ENCODE measurements around the gene RPS19. TPM values are rescaled to one million over a fixed set of nuclear protein-coding genes. Genes with fewer than 3 reads are reported as not detected.
"Not testable (repeated sequence)": the region's sequence is repeated elsewhere in the genome, so short reads cannot be mapped to it uniquely, and the experiment has no call there.

RPS19 gene
- total RNA-seq, 1 donor from 2014 or later, result 1,124 TPM

DNA sequence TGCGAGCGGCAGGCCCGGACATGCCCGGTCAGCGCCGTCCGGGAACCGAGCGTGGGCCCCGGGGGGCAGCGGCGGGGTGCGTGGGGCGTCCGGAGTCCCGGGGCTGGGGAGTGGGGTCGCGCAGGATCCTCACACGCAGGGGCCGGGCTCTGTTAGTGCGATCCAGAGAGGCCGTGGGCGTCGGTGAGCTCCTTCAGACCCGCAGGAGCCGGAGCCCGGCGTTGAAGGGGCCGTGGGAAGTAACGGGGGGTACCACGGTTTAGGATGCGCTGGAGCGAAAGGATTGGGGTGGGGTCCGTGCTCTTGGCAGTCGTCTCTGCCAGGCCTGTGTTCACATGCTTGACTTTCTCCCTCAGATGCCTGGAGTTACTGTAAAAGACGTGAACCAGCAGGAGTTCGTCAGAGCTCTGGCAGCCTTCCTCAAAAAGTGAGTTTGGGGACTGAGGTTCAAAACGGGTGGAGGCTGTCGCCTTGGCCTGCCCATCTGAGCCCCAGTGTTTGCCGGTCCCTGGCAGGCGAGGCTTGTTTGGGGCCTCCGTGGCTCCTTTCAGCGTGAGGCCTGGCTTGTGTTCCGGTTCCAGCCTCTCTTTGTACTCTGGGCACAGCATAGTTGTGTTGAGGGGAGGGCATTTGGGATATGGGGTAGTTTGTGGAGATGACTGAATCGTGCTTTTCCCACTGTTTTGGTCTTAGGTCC is 512 bp downstream of the RPS19 start:
- peak; percentile 20 for DNase-seq (ENCODE audit: low spot score)

DNA sequence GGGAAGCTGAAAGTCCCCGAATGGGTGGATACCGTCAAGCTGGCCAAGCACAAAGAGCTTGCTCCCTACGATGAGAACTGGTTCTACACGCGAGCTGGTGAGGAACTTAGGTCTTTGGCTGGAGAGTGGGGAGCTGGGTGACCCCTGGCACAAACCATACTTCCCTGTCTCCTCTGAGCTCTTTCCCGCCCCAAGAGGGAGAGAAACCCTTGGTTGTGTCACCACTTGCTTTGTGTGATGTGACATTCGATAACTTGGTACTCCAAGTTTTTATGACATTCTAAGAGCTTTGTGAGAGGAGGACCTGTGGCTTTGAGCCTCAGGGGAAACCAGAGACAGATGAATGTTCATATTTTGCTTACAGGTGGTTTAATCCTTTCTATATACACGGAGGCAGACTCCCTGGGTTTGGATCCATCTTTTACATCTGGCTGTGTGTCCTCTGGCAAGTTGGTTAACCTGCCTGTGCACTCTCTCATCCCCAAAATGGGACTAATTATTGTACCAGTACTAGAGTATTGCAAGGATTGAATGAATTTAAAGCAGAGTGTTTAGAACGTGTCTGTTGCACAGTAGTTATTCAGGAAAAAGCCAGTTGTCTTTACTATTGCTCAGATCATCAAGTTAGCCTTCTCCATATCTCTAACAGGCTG is 1.2 kb downstream of the RPS19 start:
- no peak for DNase-seq (ENCODE audit: low spot score)

DNA sequence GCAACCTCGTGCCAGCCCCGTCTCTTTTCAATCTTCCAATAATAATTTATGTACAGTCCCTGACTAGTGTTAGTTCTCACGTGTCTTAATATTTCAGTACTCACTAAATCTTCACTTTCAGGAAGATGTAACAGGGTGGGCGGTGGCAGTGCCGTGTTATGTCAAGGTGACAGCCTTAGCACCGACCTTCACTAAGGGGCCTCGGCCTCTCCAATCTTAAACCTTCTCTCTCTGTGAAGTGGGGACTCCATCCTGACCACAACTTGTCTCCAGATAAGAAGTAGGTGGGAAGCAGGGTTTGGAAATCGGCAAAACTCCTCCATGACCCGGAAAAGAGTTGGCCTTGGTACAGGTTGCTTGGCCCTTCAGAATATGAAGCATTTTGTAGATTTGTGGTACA is 1.8 kb downstream of the RPS19 start:
- no peak for DNase-seq (ENCODE audit: low spot score)

DNA sequence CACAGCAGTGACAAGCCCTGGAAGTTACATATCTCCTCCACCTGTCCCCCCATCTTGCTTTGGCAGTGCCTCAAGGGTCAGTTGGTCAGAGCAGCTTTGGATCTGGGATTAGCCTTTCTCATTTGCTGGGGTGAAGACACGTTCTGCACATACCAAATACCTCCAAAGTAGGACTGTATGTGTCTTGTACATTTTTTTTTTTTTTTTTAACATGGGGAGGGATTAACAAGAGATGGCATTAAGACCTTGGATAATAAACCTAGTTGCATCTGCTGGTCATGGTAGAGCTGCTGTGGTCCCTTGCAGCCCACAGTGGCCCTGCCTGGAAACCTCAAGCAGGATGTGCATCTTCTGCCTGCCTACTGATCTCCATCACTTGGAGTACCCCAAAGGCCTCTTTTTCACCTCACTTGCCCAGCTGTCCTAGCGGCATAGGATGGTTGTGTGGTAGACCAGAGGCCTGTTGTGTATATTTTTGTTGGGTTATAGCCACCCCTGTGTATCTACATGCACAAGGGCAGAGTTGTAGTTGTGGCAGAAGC is 2.5 kb downstream of the RPS19 start:
- no peak for DNase-seq (ENCODE audit: low spot score)

DNA sequence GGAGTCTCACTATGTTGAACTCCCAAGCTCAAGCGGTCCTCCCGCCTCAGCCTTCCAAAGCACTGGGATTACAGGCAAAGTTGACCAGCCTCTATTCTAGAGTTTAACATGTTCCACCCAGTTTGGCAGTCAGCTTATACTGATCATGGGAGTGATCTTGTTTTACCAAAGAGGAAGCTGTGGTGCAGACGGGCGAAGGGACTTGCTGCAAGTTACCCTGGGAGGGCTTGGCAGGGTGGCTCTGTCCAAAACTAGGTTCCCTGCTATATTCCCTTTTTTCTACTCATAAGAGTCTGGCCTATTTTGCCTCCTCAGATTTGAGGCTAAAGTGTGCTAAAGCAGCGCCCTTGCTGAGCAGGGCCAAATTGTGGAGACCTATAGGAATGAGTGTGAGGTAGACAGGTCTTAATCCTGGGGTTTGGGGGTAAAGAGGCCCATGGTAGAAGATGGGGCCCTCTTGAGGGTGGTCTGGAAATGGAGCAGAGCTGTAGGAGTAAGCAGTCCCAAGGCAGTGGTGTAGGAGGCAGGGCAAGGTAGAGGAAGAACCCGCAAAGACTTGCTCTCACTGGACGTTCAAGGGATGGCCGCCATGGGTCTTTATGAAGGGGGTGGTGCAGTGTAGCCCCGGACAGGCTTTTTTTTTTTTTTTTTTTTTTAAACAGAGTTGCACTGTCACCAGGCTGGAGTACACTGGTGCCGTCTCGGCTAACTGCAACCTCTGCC is 3.3 kb downstream of the RPS19 start:
- DNase-seq (ENCODE audit: low spot score), result no peak

DNA sequence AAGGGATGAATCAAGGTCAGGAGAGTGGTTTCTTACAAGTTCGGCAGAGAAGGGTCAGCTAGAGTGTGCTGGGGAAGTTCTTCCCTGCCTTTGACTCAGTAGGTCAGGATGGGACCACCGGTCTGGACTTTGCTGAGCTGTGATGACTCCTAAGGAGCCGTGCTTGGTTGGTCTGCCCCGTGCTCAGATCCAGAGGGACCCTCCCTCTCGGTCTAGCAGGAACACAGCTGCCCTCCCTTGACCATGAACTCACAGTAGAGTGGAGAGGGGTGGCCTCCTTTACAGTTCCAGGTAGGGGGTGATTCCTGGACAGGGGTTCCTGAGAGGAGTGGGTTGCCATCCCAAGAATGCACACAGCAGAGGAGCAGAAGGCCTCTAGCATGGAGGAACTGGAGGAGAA is 4.3 kb downstream of the RPS19 start:
- no peak for DNase-seq (ENCODE audit: low spot score)

DNA sequence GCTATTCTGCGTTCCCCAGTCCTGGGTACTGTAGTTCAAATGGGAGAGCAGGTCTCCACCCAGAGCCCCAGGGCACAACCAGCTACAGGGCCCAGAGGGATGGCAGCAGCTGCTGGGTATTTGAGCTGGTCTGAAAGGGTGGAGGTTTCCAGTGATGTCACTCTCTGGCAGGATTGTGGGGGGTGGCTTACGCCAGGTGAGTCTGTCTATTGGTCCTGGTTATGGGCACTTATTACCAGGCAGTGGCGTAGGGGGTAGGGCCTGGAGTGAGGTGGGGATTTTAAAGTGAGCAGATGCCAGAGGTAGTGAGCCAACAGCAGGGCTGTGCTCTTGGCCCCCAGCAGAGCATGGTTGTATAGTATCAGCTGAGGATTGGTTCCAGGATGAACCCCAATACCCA is 6.2 kb downstream of the RPS19 start:
- DNase-seq (ENCODE audit: low spot score), result no peak

DNA sequence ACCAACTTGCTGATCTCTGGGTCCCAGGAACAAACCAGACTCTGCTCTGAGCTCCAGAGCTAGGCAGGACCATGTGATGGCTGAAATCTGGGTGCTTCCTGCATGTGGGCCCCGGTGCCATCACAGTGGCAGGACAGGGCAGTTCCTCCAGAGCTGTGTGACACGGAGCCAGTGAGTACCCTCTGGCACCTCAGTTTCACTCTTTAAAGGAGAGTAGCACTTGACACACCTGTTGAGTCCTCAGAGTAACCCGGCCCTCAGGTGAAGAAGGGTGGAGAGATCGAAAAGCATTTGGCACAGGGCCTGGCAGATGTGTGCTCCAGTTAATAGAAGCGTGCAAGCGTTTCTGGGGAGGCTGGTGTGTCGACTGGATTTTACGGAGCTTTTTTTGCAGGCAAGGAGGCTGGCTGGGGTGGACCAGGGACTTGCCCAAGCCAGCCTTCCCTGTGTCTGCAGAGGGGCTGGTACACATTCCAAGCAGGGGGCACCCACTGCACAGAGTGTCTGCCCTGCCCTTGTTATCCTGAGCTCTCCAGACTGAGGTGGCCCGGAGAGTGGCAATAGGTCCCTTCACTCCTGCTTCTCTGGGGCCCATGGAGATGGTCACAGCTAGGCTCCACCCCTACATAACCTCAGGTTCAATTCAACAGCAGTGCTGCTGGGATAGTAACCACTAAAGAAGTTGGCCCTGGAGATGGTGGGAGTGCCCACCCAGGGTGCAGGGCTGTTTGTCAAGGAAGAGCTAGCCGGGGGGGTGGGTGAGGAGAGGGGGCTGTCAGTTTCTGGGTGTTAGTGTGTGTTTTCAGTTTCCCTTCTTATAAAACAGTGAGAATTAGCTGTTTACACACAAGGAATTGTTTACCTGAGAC is 8.3 kb downstream of the RPS19 start:
- no peak for DNase-seq (ENCODE audit: low spot score)

DNA sequence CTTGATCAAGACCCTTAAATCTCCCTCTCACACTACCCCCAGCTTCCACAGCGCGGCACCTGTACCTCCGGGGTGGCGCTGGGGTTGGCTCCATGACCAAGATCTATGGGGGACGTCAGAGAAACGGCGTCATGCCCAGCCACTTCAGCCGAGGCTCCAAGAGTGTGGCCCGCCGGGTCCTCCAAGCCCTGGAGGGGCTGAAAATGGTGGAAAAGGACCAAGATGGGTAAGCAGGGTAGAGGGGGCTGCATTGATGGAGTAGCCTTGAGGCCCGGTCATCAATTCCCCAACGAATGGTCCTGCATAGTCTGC is 8.9 kb downstream of the RPS19 start:
- DNase-seq (ENCODE audit: low spot score), result no peak

DNA sequence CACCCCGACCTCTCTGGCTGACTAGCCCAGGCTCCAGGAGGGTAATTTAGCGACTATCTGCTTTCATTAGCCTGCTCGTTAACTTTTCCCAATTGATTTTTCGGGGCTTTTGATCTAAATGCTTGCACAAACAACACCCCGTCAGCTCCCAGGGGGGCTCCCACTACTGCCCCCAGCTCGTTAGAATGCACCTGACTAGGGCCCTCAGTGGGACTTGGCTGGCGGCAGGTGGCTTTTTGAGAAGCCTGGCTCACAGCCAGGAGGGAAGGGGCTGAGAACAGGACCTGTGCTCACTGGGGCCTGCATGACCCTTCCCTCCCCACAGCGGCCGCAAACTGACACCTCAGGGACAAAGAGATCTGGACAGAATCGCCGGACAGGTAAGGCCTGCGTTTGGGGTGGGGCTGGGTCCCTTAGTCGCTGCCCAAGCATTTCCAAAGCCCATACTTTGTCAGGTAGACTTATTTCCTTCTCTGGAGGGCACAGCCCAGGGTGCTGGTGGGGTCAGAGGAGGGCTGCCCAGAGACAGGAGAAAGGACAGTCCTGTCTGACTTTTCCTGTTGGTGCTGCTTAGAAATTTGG is 9.4 kb downstream of the RPS19 start:
- DNase-seq (ENCODE audit: low spot score), result no peak

DNA sequence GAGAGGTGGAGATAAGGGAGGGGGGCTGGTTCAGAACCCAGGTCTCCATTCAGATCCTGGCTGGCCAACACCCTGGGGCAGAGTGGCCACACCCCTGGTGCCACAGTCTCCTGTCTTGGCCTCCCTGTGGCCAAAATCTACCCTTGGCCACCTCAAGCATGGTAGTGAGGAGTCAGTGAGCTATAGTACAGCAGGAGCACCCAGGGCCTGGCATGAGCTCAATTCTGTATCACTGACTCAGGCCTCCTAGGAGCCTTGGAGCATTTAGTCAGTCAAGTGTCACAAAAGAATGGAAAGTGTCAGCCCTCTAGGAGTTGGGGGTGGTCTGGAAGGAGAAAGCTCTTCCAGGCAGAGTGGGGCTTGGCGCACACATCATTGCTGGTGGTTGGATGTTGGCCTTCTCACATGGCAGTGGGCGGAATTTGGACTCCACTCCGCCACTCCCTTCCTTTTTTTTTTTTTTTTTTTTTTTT is 10.4 kb downstream of the RPS19 start:
- no peak for DNase-seq (ENCODE audit: low spot score)

DNA sequence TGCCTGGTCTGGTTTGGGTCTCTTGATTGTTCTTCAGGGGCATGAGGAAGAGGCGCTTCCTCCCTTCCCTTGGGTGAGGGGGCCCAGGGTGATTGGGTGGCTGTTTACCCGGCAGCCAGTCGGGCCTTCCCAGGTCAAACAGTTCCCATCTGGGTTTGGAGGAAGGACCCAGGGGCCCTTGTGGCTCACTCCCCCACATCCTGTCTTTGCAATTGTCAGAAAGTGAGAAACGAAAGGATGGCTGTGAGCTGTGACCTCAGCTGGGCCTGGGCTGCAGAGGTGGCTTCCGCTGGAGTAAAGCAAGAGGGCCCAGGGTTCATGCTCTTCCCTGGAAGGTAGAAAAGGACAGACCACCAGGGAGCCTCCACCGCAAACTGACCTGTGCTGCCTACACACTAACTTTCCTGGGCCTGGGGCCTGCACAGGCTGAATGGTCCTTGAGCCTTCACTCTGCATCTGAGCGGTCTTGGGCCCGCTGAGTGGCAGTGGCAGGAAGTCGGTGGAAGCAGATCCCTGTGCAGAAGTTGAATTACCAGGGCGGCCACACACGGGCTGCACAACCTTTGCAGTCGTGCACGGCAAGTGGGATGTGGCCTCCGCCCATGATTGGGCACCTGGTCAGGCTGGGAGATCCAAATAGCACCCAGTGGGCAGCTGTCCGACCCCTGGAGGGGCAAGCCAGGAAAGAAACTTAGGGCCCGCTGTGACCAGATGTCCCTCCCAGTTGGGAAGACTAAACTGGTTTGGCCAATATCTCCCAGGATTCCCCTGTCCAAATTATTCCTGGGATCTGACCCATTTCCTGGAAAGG is 11.7 kb downstream of the RPS19 start:
- DNase-seq (ENCODE audit: low spot score), result no peak

DNA sequence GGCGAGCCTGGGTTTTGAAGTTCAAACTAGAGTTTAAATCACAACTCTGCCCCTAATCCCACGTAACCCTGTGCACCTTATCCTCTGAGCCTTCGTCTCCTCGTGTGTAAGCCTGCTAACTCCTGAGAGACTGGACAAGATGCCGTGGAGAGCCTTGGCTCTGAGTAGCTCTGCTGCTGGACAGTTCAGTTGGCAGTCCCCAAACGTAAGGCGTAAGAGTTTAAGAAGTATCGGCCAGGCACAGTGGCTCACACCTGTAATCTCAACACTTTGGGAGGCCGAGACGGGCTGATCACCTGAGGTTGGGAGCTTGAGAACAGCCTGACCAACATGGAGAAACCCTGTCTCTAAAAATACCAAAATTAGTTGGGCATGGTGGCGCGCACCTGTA is 12.3 kb downstream of the RPS19 start:
- DNase-seq (ENCODE audit: low spot score), result no peak

DNA sequence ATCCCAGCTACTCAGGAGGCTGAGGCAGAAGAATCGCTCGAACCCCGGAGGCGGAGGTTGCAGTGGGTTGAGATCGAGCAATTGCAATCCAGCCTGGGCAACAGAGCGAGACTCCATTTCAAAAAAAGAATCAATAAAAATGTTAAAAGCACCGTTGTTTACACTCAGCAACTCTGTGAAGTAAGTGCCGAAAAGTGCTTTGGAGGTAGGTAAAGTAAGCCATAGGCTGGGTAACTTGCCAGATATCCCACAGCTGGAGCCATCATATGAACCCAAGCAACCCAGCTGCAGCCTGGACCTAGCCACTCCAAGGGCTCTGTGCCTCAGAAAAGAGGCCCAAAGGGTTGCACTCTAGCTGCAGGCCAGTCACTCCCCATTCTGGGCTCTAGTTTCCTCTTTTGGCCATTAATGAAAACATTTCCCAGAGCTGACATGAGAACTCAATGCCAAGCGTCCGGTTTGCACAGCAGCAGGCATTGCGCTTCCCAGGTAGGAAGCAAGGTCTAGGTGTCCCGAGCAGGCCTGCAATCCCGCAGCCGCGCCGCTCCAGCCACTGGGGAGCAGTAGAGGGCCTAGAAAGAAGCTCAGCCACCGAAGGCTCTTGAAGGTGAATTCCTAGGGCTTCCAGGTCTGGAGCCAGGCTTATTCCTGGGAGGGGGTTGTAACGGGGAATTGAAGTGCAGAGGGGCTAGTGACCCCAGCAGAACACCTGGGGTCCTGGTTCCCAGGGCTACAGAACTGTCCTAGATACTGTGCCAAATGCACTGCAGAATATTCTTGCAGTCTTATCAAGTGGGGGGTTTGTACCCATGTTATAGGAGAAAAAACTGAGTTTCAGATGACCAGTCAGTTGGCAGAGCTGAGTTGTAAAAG is 13.0 kb downstream of the RPS19 start:
- peak; percentile 52 for DNase-seq (ENCODE audit: low spot score)

DNA sequence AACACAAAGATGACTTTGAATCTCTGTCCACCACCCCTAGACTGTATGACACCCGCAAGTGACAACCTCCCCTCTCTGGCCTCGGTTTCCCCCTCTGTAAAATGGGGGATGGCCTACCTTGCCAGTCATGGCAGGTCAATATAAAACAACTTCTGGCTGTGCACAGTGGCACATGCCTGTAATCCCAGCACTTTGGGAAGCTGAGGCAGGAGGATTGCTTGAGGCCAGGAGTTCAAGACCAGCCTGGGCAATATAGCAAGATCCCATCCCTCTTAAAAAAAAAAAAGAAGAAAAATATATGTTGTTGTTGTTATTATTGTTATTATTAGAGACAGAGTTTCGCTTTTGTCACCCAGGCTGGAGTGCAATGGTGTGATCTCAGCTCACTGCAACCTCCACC is 15.9 kb downstream of the RPS19 start:
- not testable (repeated sequence) for DNase-seq (ENCODE audit: low spot score)

DNA sequence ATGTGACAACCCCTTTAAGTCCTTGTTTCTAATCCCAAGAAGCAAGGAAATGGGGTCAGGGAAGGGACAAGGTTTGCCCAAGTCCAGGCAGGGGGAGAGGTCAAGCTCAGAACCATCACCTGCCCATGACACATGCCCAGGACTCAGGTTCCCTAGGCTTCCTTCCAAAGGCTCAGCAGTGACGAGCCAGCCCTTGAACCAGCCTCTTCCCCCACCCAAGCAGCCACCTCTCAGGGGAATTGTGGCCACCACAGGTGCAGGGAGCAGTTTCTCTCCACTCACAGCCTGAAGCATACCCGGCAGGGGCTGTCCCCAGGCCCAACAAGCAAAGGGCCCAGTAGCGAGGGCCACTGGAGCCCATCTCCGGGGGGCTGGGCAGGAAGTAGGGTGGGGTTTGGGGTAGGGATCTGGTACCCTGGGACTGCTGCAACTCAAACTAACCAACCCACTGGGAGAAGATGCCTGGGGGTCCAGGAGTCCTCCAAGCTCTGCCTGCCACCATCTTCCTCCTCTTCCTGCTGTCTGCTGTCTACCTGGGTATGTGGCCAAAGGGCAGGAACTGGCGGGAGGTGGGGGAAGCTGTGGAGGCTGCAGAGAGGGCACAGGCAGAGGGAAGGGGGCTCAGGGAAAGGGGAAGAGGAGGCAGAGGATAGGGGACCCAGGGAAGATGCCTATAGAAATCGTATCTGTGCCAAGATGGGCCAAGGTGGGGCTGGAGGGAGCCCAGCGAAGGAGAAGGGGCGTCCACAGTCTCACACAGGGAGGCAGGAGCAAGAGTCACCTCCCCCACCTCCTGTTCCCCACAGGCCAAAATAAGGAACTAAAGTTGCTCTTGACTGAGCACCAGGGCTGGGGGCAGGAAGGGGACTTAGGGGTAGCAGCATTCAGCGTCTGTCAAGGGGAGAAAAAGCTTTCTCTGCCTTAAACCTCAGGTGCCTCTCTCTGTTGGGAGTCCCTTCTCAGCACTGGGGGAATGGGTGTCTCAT is 17.1 kb downstream of the RPS19 start, which contains the start of gene CD79A:
Gene CD79A, plus strand, starts transcription at position 433 of the 986 bp plus-strand sequence. Its CDS starts 26 bp downstream, at position 459.
- no peak for DNase-seq (ENCODE audit: low spot score)

DNA sequence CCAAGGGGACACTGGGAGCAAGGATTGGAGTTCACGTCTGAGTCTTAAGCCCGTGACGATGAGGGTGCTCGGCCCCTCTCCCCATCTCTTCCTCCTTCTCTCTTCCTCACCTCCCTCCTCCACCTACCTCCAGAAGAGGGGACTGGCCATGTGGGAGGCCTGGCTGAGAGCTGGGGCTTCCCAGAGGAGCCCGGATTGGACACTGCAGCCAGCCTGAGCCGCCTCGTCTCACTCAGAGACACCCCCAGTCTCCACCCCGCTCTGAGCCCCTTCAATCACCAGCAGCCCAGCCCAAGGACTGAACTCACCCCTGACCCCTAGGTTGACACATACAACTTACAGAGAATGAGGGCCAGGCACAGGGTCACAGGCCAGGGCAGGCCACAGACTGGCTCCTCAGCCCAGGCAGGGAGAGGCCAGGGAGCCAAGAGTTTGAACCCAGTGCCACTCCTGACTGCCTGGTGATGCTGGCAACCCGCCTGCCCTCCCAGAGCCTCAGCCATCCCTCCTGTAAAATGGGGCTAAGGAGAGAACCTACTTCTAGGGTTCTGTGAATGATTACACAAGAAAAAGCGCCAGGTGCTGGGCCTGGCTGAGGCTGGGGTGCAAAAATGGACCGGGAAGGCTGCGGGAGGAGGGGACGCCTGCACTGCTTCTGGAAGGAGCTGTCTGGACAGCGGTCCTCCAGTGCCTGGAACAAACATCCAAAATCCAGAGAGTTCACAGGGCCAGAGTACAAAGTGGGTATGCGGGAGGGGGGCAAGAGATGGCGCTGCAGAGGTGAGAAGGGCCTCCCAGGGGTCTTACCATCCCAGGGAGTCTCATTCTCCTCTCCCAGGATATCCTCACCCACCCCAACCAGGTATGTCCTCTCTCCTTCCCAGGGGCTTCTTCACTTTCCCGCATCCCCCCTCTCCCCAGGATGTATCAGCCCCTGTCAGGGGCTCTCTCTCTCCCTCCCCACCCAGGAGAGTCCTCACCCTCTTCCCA is 18.2 kb downstream of the RPS19 start:
- DNase-seq (ENCODE audit: low spot score), result no peak
